Ovary (tissue), 3 donors: ENCODE data around the gene GTPBP10.

Experiments
- EP300 ChIP-seq: sonication (generic); formaldehyde crosslinking; IDR thresholded peaks from one replicate; pipeline ENCODE4 v1.6.1; 2017; ENCODE audit warnings: antibody characterized with exemption
- POLR2A ChIP-seq: fragments of 450-650 bp; IDR thresholded peaks from one replicate; pipeline ENCODE4 v1.6.1; 2017; ENCODE audit warnings: antibody characterized with exemption, mild to moderate bottlenecking, moderate library complexity
- TF ChIP-seq, protein P1 (sequence below), 3 donors: fragments of 450-650 bp in 2 of 3; fragments of 200-600 bp in 1 of 3; IDR thresholded peaks; one replicate each; pipeline versions ENCODE4 v1.5.1 to v1.8.0; 2016 to 2022; ENCODE audit warnings: antibody characterized with exemption in 3 of 3, mild to moderate bottlenecking in 1 of 3
- donor health status: DM: no; HTN: no; CAD: no.

DNA sequence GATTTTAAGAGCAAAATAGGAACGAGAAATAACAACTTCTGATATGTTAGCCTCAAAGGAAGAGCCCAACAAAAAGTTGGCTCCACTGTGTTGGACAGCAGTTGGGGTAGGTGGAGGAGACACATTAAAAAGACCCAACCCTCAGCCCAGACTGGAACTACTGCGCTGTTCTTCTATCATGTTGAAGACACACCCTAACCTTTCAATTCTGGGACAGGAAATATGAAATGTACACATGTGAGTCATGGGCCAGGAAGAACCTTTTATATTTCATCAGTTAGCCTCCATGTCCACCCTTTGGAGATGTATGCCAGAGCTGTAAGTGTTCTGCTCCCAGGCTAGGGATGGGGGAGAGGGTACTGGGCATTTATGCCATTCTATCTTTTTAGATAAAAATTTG, 78.9 kb downstream of the GTPBP10 start:
- TF ChIP-seq, protein P1, sequence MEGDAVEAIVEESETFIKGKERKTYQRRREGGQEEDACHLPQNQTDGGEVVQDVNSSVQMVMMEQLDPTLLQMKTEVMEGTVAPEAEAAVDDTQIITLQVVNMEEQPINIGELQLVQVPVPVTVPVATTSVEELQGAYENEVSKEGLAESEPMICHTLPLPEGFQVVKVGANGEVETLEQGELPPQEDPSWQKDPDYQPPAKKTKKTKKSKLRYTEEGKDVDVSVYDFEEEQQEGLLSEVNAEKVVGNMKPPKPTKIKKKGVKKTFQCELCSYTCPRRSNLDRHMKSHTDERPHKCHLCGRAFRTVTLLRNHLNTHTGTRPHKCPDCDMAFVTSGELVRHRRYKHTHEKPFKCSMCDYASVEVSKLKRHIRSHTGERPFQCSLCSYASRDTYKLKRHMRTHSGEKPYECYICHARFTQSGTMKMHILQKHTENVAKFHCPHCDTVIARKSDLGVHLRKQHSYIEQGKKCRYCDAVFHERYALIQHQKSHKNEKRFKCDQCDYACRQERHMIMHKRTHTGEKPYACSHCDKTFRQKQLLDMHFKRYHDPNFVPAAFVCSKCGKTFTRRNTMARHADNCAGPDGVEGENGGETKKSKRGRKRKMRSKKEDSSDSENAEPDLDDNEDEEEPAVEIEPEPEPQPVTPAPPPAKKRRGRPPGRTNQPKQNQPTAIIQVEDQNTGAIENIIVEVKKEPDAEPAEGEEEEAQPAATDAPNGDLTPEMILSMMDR (IDR thresholded peaks at IDR 0.05) = no peak
- TF ChIP-seq POLR2A (no peak), EP300 (no peak)
